Measurements from ENCODE around the gene SLC1A5.

Gene SLC1A5

GRCh38 chr19:46744005-46744691 is 44.2 kb downstream of the SLC1A5 start:
- H4K20me1 ChIP-seq (ENCODE audit: insufficient read depth, low read length) = no peaks in the 10 kb centered on the region
- H3K79me2 ChIP-seq (ENCODE audit: insufficient read depth, low read length) = peaks cover 61% of the 10 kb centered on the region
- no peaks in the 10 kb centered on the region for H3F3A ChIP-seq (ENCODE audit: insufficient read depth, low read length)
- H3K4me1 ChIP-seq (ENCODE audit: insufficient read depth, low read length, severe bottlenecking) = peaks cover 39% of the 10 kb centered on the region
- no peaks in the 10 kb centered on the region for H3K27me3 ChIP-seq (ENCODE audit: insufficient read depth, low read length)
- no peaks in the 10 kb centered on the region for H3K9me3 ChIP-seq (ENCODE audit: low read length)
- H3K4me3 ChIP-seq (ENCODE audit: low read depth, low read length, poor library complexity, severe bottlenecking) = peak overlapping the region; percentile 86
- H3K27ac ChIP-seq (ENCODE audit: low read depth, low read length, poor library complexity, severe bottlenecking) = no peak overlapping the region
- no peaks in the 10 kb centered on the region for H3K9me2 ChIP-seq (ENCODE audit: low read depth, low read length)
- no peak overlapping the region for H2AFZ ChIP-seq (ENCODE audit: low read length)
- TF ChIP-seq EZH2 (IDR thresholded peaks at IDR 0.05; ENCODE audit: borderline replicate concordance, low read length) (no peak), CTCF (IDR thresholded peaks at IDR 0.05; ENCODE audit: low read length) (no peak)
- H3K4me2 ChIP-seq (ENCODE audit: low read length) = peak overlapping the region; percentile 75
- H3K9ac ChIP-seq (ENCODE audit: low read length) = peak overlapping the region; percentile 91; the same call in 1 of the 2 replicates
- H3K36me3 ChIP-seq (ENCODE audit: insufficient read depth, low read length) = peaks cover 21% of the 10 kb centered on the region; the same call in 1 of the 2 replicates

DNA sequence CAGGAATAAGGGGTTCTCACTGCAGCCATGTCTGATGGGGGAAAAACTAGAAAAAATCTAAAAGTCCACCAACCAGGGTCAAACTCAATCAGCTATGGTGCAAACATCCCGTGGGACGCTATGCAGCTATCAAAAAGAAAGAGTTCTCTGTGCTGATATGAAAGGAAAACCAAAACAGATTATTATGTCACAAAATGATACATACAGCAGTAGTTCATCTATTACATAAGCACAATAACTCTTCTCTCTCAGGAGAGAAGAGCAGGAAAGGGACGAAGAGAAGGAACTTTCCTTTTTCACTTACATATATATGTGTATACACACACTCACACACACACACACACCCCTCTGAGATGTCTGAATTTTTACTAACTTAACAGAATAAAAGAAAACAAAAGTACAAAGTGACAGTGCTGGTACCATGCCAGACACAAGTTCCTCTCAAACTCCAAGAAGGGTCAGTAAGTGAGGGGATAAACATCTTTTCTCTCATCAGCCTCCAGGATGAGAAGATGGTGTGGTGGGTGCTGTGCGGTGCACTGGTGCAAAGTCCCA is 45.4 kb downstream of the SLC1A5 start:
- Histone ChIP-seq H3K9me3 (ENCODE audit: low read length) (no peaks in the 10 kb centered on the region), H3K4me2 (ENCODE audit: low read length) (no peak overlapping the region; the same call in 1 of the 2 replicates), H3F3A (ENCODE audit: insufficient read depth, low read length) (no peaks in the 10 kb centered on the region), H4K20me1 (ENCODE audit: insufficient read depth, low read length) (no peaks in the 10 kb centered on the region), H3K79me2 (ENCODE audit: insufficient read depth, low read length) (peaks cover 61% of the 10 kb centered on the region), H3K27me3 (ENCODE audit: insufficient read depth, low read length) (no peaks in the 10 kb centered on the region), H3K36me3 (ENCODE audit: insufficient read depth, low read length) (peaks cover 32% of the 10 kb centered on the region; the same call in 1 of the 2 replicates), H3K9ac (ENCODE audit: low read length) (no peak overlapping the region), H2AFZ (ENCODE audit: low read length) (no peak overlapping the region), H3K27ac (ENCODE audit: low read depth, low read length, poor library complexity, severe bottlenecking) (peak overlapping the region; percentile 43), H3K9me2 (ENCODE audit: low read depth, low read length) (no peaks in the 10 kb centered on the region), H3K4me3 (ENCODE audit: low read depth, low read length, poor library complexity, severe bottlenecking) (no peak overlapping the region), H3K4me1 (ENCODE audit: insufficient read depth, low read length, severe bottlenecking) (peaks cover 39% of the 10 kb centered on the region)
- TF ChIP-seq CTCF (IDR thresholded peaks at IDR 0.05; ENCODE audit: low read length) = no peak
- no peak for TF ChIP-seq EZH2 (IDR thresholded peaks at IDR 0.05; ENCODE audit: borderline replicate concordance, low read length)

- Histone ChIP-seq H2AFZ (ENCODE audit: low read length) (no peak overlapping the region), H4K20me1 (ENCODE audit: insufficient read depth, low read length) (no peaks in the 10 kb centered on the region), H3K4me2 (ENCODE audit: low read length) (no peak overlapping the region), H3K4me1 (ENCODE audit: insufficient read depth, low read length, severe bottlenecking) (peaks cover 31% of the 10 kb centered on the region), H3K9me3 (ENCODE audit: low read length) (no peaks in the 10 kb centered on the region), H3K9me2 (ENCODE audit: low read depth, low read length) (no peaks in the 10 kb centered on the region), H3K79me2 (ENCODE audit: insufficient read depth, low read length) (peaks cover 61% of the 10 kb centered on the region), H3K4me3 (ENCODE audit: low read depth, low read length, poor library complexity, severe bottlenecking) (no peak overlapping the region), H3K27ac (ENCODE audit: low read depth, low read length, poor library complexity, severe bottlenecking) (no peak overlapping the region), H3K36me3 (ENCODE audit: insufficient read depth, low read length) (peaks cover 46% of the 10 kb centered on the region; the same call in 1 of the 2 replicates), H3K27me3 (ENCODE audit: insufficient read depth, low read length) (no peaks in the 10 kb centered on the region), H3F3A (ENCODE audit: insufficient read depth, low read length) (no peaks in the 10 kb centered on the region), H3K9ac (ENCODE audit: low read length) (no peak overlapping the region)
- no peak for TF ChIP-seq CTCF (IDR thresholded peaks at IDR 0.05; ENCODE audit: low read length)
- TF ChIP-seq EZH2 (IDR thresholded peaks at IDR 0.05; ENCODE audit: borderline replicate concordance, low read length) = no peak
Observed at GRCh38 chr19:46741447-46741846, 46.9 kb downstream of the SLC1A5 start.
